Measurements from ENCODE around the gene DEXI. TPM values are rescaled to one million over a fixed set of nuclear protein-coding genes. Genes with fewer than 3 reads are reported as not detected.

The DEXI gene
- total RNA-seq, 1 experiment from 2014 or later = 28.3 TPM

GRCh38 chr16:10947211-10947787 is 5.0 kb upstream of the DEXI start:
- no peak overlapping the region for H2AK5ac ChIP-seq (ENCODE audit: insufficient read length, low read length)
- no peaks in the 10 kb centered on the region for H3K79me2 ChIP-seq (ENCODE audit: insufficient read depth, low read length)
- TF ChIP-seq CTCF (conservative IDR thresholded peaks at IDR 0.05) = no peak
- no peak overlapping the region; the same call in 1 of the 2 replicates for H3K14ac ChIP-seq (ENCODE audit: insufficient read depth, low read length)
- Mint-ChIP-seq H3K4me1 (peaks cover 70 to 81% of the 10 kb centered on the region in 2 experiments), H3K4me3 (peak overlapping the region; percentile 15 to 49; a peak in 3 of 5 replicates), H3K36me3 (ENCODE audit: insufficient read depth in 1 of 3, low read depth in 3 of 3) (no peaks in the 10 kb centered on the region), H3K9me3 (no peaks in the 10 kb centered on the region), H3K27ac (peak overlapping the region in 2 of 3 experiments; percentile 11 to 70; a peak in 5 of 7 replicates), H3K27me3 (ENCODE audit: low read depth) (no peaks in the 10 kb centered on the region; the same call in 1 of the 2 replicates)
- H3K18ac ChIP-seq (ENCODE audit: insufficient read length, low read depth, low read length) = no peak overlapping the region
- no peaks in the 10 kb centered on the region for H4K20me1 ChIP-seq (ENCODE audit: control insufficient read depth, insufficient read depth, insufficient read length)
- H4K5ac ChIP-seq (ENCODE audit: insufficient read length, low read depth, low read length) = no peak overlapping the region
- no peak overlapping the region for H2AFZ ChIP-seq (ENCODE audit: low read length)
- H3K23ac ChIP-seq (ENCODE audit: insufficient read length, low read depth, low read length) = no peak overlapping the region
- peaks cover 5% of the 10 kb centered on the region for H3K23me2 ChIP-seq (ENCODE audit: insufficient read length, low read depth, low read length, poor library complexity, severe bottlenecking)
- H2BK20ac ChIP-seq (ENCODE audit: low read depth, low read length, poor library complexity, severe bottlenecking) = no peak overlapping the region
- no peak overlapping the region for H3K56ac ChIP-seq (ENCODE audit: insufficient read length, low read depth, low read length)
- H3K27ac ChIP-seq (ENCODE audit: insufficient read length, low read depth, low read length) = no peak overlapping the region
- H3K9me3 ChIP-seq (ENCODE audit: control insufficient read depth, low read depth, low read length) = no peaks in the 10 kb centered on the region
- H2BK15ac ChIP-seq (ENCODE audit: low read depth, low read length) = no peak overlapping the region
- peak overlapping the region; percentile 16 for H3K4me2 ChIP-seq (ENCODE audit: insufficient read depth, insufficient read length, low read length)
- peaks cover 19% of the 10 kb centered on the region; the same call in 1 of the 2 replicates for H3K4me1 ChIP-seq (ENCODE audit: insufficient read depth, low read length)
- peaks cover 2% of the 10 kb centered on the region for H3K79me1 ChIP-seq (ENCODE audit: insufficient read depth, low read depth, low read length, poor library complexity, severe bottlenecking)
- no peak overlapping the region for H4K91ac ChIP-seq (ENCODE audit: insufficient read length, low read depth, low read length)
- no peak overlapping the region for H2BK12ac ChIP-seq (ENCODE audit: insufficient read length, low read depth, low read length)
- DNase-seq = no peak
- no peaks in the 10 kb centered on the region for H3K27me3 ChIP-seq (ENCODE audit: insufficient read depth, low read length)
- H3K9ac ChIP-seq (ENCODE audit: extremely low read depth, insufficient read length, low read length) = no peak overlapping the region
- no peak overlapping the region for H2BK120ac ChIP-seq (ENCODE audit: low read depth, low read length, poor library complexity, severe bottlenecking)
- no peak overlapping the region for H3K4ac ChIP-seq (ENCODE audit: low read depth, low read length)
- no CpG with 5 or more reads among the region's 10 CpGs for WGBS (ENCODE audit: extremely low coverage, insufficient read length, low lambda C conversion rate)
- H4K8ac ChIP-seq (replicated peaks; ENCODE audit: insufficient read length, low read depth, low read length) = no peak overlapping the region
- no peak overlapping the region for H3T11ph ChIP-seq (ENCODE audit: low read length)
- H2BK5ac ChIP-seq (ENCODE audit: insufficient read length, low read length) = no peak overlapping the region

Data from H9 (cell line).